Stimulated activated CD4-positive, alpha-beta T cell treated with anti-CD3 and anti-CD28 coated beads, Interleukin-1b, Interleukin-23, amount 100 ng/mL, for 24 hours (primary cell): ENCODE data around the gene RCVRN.

Source experiments
- DNase-seq, 4 experiments: peaks; one replicate each; pipeline ENCODE4 v3.0.0-alpha.2; 2020; ENCODE audit warnings: low read depth in 4 of 4, low spot score in 1 of 4

The RCVRN gene

DNA sequence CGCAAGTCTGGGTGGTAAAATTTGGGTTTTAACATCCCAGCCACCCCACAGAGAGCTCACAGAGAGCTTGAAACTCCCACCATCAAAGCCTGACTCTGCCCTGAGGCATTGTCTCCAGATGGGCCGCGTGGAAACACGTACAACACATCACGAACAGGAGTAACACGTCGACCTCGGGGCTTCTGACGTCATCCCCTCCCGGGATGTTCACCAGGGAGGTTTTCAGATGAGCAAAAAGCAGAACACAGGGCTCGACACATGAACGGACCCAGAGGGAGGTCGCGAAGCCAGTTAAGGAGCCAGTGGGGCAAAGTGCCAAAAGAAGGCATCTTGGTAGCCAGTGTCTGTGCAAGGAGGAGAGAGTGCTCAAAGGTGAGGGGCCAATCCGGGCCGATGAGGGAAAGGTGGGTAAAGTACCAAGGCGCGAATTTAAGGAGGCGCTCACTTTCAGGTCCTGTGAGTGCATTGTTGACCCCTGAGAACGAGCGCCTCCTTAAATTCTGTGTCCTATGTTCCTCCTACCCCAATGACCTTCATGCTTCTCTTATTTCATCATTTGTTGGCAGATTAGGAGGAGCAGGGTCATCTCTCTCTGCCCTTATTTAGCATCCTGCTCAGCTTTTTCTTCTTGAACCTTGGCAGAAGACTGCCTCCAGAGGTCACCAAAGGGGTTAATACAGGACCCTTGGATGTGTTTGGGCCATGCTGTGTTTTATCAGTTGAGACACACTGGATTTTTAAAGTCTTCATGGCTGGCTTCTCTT is 5.6 kb downstream of the RCVRN start:
- DNase-seq, result no peak

DNA sequence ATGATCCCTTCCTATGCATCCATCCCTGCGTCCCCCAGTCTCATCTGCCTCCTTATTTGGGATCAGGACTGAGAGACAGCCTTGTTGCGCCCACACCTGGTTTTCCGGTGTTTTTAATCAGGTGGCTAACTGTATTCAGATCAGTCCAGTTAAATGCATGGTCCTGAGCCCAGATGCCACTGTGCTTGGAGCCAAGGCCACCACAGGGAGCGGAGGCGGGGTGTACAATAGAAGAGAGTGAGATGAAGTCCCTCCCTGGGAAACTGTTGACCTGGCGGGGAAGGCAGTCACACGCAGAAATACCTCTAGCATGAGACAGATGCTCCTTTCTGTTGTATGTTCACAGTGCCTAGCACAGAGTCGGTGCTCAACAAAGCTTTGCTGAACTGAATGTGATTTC is 6.3 kb downstream of the RCVRN start:
- DNase-seq, result no peak

DNA sequence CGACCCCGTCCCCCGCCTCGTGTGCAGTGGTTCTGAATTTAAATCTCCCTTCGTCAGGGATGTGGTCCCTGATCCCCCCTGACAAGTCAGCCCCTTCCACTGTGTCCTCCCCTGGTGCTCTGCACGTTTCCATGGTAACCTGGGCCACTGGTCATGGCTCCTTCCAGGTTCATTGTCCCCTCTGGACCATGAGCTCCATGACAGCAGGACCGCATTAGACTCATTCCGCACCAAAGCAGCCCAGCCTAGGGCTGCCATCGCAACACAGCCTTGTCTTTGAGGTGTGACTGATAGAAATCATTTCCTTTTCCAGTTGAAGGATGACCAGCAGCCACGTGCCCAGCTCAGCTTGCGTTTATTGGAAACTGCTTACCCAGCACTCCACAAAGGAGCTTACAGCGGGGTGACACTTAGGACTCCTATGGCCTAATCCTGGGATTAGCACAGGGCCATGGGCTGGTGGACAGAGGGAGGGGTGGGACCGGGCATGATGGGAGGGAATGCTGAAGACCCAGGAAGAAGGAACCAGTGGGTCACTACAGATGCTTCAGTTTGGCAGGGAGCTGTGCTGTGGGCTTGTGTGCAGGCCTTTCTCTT is 7.6 kb downstream of the RCVRN start:
- DNase-seq, result no peak

DNA sequence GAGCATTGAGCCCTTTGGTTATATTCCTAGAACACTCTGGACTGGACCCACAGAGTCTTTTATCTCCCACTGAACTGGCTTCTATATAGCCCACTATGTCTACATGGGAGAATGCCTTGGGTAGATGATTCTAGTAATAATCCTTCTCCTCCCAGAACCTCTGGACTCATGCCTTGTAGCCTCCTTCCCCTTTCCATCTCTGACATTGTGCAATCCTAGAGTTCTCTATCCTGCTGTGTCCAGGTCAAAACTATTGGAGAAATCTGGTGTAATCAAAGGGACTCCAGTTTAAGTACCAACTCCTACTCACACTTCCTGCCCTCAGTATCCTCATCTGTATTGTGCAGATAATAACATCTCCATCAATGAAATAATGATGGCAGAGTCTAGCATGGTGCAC is 9.1 kb downstream of the RCVRN start:
- no peak for DNase-seq

DNA sequence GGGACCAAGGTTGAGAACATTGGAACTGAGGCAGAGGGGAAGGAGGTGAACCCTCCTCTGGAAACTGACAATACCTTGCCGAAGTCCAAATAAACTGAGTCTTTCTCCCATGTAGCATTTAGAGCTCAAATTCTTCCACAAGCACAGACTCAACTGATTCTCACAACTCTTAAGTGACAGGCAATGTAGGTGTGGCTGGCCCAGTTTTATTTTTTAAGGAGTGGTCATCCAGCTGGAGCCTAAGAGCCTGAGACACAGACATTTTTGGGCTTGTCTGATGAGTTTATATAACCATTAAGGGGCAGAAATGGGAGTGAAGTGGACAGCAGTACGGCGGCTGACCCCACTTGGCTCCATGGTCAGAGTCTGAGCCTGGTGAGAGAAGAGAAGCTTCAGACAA is 10.8 kb downstream of the RCVRN start:
- DNase-seq, result no peak

DNA sequence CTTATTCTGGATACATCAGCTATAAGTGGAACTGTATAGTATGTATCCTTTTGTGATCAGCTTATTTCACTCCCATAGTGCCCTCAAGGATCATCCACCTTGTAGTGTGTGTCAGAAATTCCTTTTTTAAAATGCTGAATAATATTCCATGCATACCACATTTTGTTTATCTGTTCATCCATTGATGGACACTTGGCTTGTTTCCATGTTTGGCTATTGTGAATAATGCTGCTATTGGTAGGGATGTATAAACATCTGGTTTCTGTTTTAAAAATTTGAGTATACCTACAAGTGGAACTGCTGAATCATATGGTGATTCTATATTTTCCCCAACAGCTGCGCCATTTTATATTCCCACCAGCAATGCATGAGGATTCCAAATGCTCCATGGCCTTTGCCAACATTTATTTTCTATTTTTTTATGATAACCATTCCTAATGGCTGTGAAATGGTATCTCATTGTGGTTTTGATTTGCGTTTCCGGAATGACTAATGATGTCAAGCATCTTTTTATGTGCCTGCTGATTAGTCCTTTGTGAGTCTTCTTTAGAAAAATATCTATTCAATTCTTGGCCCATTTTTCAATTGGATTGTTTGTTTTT is 11.6 kb downstream of the RCVRN start:
- DNase-seq, result no peak

DNA sequence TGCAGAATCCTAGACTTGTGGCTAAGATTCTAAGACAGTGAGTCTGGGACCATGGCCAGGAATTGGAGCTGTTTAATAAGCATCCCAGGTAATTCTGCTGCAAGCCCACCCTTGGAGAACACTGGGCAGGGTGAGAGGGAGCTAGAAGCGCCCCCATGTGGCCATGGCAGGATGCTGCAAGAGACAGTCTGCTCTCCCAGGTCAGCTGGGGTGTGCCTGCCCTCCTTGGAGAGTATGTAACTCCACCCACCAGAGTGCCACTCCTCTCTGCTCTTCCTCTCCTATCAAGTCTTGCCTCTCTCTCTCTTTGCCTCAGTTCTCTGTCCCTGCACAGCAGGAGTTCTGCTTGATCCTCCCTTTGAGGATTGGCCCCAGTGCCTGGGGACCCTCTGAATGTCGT is 14.9 kb downstream of the RCVRN start:
- no peak for DNase-seq

DNA sequence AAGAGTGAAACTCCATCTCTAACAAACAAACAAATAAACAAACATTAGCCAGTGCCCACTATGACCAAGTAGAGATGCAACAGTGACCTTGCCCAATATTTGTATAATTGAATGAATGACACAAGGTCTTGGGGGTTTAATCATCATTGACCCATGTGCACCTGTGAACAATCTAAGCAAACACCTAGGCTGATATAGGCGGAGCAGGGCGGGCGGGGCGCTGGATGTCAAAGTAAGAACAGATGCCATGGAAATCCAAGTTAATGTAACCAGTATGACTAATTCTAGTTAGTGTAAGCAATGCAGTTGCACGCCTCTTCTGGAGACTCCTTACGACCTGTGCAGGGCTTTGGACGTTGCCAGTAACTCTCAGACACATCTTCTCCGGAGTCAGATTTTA is 17.6 kb downstream of the RCVRN start:
- DNase-seq, result no peak

DNA sequence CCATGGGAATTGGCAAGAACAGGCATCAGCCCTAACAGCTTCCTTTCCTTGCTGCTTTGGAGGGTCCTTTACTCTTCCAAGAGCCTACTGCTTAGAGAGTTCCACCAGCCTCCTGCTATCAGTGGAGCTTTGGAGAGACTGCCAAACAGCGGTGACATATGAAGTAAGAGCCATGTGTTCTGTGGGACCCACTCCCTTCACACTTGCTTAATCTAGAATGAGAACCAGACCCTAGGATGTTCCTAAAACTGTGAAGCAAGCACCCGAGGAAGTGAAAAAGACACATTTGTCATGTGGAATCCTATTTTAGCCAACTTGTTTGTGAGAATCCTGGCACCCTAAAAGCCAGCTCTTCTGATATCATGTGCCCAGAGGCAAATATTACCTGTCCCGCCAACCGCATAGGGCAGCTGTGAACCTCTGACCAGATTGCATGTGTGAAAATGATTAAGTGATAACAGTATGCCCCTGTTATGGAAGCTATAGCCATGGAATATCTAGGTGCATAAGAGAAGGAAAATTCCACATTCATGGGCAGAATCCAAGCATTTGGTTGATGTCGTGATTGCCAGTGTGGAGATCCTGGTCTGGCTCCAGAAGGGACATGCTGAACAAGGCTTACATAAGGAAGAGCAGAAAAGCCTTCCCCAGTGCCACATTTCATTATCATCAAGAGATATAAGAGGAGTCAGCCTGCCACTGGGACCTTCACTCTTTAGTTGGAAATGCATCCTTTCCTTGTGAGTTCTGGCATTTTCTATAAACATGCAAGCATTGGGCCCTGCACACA is 18.7 kb downstream of the RCVRN start:
- DNase-seq, result no peak

DNA sequence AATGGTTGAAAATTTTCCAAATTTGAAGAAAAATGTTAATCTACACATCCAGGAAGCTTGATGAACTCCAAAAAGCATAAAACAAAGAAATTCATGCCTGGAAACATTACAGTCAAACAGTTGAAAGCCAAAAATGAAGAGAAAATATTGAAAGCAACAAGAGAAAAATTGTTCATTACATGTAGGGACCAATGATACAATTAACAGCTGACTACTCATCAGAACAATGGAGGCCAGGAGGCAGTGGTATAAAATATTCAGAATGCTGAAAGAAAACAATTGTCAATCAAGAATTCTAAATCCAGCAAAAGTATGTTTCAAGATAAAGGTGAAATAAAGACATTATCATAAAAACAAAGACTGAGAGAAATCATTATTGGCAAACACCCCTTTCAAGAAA is 21.6 kb downstream of the RCVRN start:
- DNase-seq, result no peak

DNA sequence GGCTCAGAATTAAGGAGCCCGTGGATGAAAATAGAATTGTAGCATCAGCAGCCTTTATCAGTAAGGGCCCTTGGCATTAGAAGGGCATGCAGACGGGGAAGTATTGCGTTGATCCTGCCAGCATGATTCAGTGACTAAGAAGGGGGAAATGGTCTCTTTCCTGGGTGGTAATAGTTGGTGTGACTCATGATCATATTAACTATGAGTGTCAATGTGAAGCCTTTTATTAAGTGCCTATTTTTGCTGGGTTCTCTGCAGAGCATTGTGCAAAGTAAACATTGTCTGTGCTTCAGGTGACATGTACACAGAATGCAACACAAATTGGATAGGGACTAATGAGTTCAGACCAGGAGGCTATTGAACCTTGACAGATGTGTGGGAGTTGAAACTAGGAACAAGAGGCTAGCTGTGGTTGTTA is 24.5 kb downstream of the RCVRN start:
- no peak for DNase-seq

DNA sequence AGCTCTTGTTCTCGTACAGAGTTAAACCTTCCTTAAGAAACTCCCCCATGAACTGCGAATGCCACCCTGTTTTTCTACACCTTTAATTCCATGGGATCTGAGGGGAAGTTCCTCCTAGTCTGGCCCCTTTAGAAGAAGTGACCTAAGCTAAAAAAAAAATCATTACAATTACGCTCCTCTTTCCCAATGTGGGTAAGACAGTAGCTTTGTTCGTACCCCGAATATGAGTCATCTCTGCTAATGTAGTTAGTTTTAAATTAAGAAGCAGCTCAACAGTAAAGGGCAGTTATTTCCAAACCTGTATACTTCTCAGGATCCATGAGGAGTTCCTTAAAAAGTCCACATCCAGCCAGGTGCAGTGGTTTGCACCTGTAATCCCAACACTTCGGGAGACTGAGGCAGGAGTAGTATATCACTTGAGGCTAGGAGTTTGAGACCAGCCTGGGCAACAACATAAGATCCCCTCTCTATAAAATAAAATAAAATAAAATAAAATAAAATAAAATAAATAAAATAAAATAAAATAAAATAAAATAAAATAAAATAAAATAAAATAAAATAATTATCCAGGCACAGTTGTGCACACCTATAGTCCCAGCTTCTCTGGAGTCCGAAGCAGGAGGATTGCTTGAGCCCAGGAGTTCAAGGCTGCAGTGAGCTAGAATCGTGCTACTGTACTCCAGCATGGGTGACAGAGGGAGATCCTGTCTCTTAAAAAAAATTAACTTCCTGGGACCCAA is 26.1 kb downstream of the RCVRN start:
- DNase-seq, result no peak

DNA sequence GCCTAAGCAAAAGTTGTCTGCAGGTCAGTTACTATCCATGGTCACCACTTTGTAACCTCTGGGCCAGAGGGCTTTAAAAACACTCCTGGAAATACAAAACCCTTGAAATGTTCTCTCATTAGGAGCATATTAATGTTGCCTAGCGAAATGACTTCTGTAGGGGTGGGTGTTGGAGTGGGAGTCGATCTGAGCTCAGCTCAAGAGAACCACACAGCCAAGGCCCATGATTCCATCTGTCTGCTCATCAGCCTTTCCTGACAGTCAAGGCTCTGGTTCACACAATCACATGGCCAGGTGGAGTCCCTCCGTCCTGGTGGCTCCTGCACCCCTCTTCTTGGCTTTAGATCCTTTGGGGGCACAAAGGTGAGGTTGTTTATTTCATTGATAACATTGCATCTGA is 26.7 kb downstream of the RCVRN start:
- DNase-seq, result no peak

DNA sequence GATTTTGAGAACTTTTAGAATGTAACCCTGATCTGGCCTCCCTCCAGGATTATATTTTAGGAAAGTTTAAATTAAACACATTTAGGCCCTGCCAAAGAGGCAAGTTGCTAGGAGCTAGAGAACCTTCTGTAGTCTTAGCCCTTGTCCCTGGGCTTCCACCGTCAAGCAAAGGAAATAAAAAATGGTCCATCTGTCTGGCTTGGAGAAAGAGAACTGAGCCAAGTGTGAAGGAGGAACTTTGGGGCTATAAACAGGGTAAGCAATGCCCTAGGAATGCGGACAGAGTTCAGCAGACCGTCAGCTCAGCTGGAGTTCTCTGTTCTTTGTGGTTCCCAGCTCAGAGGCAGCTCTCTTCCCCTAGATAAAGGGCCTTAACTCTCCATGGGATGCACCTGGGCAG is 29.6 kb downstream of the RCVRN start:
- no peak for DNase-seq

DNA sequence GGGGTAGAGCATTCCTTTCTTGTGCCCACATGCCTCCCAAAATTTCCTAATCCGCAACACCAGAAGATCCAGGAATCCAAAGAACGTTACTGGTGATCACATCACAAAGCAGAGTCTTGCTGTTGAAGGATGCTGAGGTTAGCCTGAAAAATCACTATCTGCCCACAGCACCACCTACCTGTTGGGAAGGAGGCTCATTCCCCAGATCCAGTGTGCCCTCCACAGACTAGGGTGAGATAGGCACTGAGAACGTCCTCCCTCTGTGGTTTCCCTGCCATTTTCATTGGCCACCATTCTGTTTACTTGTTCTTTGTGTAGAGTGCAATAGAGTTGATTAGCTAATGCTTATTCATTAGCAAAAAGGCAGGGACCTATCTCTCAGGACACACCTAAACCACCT is 30.3 kb downstream of the RCVRN start:
- DNase-seq, result no peak

DNA sequence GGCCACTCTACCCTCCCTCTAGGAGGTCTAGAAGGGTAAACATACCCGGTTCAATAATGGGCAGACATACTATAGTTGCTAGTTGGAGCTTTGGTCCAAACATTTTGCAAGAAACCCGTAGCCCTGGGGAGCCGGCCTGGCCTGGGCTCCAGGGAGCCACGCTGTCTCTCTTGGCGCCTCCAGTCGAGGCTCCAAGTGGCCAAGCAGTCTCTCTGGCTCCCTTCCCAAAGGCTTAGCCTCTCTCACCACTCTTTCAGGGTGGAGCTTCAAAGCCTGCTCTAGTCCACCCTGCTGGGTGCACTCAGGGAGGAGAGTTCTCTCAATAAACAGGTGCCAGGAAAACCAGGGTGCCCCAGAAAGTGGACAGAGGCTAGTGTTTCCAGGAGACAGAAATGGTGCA is 32.2 kb downstream of the RCVRN start:
- DNase-seq, result no peak

DNA sequence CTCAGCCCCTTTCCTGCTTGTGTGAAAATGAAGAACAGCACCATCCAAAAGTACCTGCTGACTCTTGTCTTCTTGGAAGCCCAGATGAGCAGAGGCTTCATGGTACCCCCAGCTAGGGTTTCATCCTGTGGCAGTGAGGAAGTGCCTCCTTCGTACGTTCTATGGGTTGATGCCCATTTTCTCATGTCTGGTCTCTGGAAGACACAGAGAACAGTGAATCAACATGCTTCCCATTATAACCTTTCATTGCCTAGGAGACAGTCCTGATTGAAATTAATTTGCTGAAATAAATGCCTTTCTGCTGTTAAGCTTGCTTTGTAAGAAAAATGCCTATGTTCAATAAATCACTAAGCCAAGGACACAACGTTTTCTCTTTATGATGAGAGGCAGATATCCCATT is 36.5 kb downstream of the RCVRN start:
- DNase-seq, result no peak

DNA sequence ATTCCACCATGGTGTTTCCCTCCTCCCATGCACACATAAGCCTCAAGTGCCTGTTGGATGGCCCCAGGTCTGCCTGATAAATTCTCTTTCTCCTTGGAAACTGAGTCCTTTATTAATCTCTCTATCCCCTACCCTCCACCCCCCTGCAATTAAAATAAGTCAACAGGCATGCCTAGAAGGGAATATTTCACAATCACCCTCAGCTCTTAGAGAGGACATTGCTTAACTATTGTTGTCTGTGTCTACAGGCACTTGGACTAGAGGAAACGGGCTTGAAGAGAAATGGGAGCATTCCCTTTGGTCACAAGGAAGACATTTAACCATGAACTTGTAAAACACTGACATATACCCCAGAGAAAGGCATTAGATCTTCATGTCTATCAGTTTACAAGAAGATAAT is 39.5 kb downstream of the RCVRN start:
- DNase-seq, result no peak

DNA sequence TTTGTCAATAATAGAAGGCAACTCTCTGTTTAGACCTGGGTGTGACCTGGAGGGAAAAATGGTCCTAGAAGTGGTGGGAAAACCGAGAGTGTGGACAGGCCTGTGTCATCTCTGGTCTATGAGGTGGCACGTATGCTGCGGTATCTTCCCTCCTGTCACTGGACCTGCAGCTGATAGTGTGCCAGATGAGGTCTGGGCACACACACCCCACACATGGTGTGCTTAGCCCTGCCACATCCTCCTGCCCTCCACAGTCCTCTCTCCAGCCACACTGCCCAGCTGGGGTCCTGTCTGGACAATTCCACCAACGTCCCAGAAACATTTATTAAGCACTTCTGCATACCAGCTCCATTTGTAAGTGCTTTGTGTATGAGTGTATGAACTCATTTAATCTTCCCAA is 42.1 kb downstream of the RCVRN start:
- DNase-seq, result no peak

DNA sequence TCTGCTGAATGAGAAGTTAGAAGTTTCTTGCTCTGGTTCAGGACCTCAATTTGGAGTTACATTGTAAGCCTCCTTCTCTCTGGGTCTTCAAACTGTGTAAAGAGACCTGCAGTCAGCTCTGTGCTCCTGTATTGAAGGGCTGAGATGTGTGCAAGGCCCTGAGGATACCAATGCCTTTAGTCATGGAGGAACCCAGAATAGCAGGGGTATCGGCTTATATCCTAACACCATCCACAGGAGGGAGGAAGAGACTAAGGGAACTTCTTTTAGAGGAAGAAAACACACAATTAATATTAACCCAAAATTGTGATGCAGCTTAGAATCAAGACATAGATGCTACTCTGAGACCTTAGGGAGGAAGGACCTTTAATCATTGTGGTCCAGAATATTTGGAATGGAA is 42.9 kb downstream of the RCVRN start:
- DNase-seq, result no peak

DNA sequence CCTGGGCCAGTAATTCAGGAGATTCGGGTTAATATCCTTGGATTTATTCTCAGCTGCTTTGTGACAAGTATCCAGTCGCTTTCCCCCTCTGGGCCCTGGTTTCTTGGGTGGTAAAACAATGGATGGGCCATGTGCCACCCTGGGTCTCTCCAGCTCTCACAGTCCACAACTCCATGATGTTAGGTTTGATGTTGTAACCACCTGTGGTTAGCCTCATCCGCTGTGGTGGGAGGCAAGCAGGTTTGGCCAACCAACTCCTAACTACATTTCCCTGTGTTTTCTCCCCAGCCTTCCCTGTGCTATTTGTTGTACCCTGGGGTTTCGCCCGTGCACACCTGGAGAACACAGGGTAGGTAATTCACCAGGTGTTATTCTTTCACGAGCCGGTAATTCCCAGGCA is 44.2 kb downstream of the RCVRN start:
- no peak for DNase-seq
